GM18907 (cell line): ENCODE measurements around the gene TMBIM1.

Source experiments
- ATAC-seq: cut with Tn5 transposase; IDR thresholded peaks from one replicate; pipeline ENCODE4 v1.9.1; 2021; ENCODE audit warnings: mild to moderate bottlenecking, moderate library complexity; ENCODE audit not compliant: unreplicated experiment

Gene TMBIM1

DNA sequence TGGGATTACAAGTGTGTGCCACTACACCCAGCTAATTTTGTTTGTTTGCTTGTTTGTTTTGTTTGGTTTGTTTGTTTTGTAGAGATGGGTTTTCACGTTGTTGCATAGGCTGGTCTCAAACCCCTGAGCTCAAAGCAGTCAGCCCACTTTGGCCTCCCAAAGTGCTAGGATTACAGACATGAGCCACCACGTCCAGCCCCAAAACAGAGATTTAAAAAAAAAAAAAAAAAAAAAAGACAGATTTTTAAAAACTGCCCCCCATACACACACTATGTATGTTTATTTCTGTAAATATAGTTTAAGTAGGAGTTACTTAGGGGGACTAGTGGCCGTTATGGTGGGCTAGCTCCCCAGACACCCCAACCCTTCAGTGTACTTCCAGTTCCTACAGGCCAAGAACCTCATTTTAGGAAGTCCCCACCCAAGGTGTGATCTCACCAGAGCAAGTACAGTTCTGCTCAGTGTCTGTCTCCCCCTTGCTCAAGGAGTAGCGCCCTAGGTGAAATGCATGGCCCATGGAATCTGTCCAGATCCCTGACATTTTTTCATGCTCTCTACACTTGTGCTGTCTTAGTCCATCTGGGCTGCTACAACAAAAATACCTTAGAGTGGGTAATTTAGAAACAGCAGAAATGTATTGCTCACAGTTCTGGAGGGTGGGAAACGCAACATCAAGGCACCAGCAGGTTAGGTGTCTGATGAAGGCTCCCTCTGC, 1.6 kb upstream of the TMBIM1 start:
- no peak for ATAC-seq

DNA sequence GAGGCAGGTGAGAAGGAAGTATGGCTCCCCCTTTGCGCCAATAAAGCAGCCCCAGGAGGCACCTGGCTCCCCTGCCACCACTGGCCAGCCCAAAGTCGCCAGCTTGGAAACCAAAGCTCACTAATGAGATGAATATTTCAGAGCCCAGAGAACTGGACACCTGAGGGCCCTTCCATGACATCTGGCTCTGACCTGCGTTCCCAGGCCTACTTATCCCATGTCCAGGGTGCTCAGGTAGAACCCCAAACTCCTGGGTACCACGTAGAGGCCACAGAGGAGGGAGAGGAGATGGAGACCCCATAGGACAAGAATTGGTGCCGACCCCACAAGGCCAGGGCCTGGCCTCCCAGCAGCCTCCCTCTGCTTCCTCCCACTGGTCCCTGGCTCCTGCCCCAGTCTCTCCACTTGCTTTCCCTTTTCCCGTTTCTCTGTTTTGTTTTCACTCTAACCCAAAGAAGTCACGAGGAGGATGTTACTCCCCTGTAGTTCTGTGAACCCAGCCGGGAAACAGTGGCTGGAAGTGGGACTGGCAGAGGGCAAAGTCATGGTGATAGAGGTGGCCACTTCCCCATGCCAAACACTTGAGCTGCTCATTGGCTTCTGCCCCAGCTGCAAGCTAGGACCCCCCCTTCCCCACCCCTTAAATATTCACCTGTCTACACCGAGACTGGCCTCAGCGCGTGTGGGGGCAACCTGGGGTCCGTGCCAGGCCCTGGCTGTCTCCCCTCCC, 820 bp downstream of the TMBIM1 start:
- ATAC-seq, result no peak

DNA sequence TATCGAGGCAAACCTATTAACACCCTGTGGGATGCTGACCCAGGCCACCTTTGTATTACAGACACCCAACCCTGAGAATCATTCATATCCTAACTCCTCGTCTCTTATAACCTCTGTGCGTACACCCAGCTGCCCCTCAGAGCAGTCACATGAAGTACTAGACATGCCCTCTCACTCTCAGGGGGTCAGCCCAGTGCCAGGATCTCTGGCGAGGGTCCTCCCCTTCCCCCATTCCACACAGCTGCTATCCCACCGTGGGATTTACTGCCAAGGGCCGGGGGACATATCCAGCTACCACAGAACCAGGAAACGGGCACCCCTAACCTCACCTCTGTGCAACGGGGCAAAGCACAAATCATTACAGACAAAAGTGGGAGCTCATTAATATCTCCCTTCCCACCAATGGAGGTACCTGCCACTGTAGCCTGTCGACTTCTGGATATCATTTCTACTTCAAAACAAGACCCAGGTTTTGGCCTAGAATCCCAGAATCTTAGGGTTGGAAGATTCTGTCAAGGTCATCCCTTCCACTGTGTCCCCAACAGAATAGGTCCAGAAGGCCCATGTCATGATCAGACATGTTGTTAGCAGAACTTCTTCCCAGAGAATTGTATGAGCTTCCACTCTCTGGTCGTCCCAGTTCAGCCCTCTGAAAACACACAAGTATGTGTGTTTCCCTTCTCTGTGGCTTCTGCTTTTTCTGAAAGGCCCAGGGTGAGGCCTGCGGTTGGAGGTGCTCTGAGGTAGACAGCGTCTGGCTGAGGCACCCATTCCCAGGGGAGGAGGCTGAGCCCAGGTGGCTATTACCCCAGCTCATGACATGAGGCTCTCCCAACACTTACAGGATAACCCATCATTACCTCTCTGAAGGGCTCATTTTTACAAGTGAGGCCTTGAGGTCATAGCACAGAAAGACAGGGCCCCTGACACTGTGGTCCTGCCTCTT, 1.7 kb downstream of the TMBIM1 start:
- ATAC-seq, result peak; percentile 59

- ATAC-seq, result no peak
Measured at GRCh38 chr2:218289639-218290315, 2.5 kb downstream of the TMBIM1 start.

- peak; percentile 67 for ATAC-seq
Measured at GRCh38 chr2:218286570-218287459, 5.5 kb downstream of the TMBIM1 start.

- ATAC-seq, result no peak
Measured at GRCh38 chr2:218285604-218286003, 6.7 kb downstream of the TMBIM1 start.

GRCh38 chr2:218284106-218284811, 8.0 kb downstream of the TMBIM1 start:
- ATAC-seq, result peak; percentile 33

DNA sequence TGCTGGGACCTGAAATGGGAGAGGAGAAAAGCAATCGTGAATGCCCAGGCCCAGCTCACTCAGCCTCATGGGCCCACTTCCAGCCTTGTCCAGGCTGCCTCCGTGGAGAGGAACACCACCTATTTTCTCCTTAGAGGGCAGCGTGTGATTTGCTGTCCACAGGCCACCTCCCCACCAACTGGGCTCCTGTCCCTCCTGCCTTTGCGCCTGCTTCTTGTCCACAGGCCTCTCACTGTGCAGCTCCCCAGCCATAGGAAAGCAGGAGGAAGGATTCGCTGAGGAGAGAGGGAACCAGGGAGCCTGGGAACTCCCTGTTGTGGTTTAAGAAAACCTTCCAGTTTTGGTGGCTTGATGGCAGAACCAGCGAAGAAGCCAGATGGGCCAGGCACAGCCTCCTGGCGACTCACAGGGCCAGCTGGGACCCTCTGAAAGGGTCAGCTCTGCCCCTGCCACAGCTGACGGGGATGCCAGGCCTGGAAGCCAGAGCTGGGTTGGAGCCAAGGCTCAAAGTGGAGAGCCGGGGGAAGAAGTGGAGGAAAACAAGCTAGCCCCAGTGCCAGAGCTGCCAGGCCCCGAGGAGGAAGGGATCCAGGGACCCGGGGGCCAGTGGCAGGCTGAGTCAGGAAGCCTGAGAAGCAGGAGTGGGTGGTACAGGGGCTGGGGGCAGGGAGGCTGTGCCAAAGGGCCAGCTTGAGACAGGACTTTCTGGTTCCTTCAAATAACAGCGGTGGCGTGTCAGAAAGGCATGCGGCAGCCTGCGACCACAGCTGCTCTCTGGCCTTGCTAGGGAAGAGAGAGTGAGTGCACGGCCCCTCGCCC, 9.9 kb downstream of the TMBIM1 start:
- ATAC-seq, result no peak

- ATAC-seq, result no peak
Measured at GRCh38 chr2:218281449-218281848, 10.9 kb downstream of the TMBIM1 start.

GRCh38 chr2:218280260-218280870, 11.9 kb downstream of the TMBIM1 start:
- no peak for ATAC-seq

DNA sequence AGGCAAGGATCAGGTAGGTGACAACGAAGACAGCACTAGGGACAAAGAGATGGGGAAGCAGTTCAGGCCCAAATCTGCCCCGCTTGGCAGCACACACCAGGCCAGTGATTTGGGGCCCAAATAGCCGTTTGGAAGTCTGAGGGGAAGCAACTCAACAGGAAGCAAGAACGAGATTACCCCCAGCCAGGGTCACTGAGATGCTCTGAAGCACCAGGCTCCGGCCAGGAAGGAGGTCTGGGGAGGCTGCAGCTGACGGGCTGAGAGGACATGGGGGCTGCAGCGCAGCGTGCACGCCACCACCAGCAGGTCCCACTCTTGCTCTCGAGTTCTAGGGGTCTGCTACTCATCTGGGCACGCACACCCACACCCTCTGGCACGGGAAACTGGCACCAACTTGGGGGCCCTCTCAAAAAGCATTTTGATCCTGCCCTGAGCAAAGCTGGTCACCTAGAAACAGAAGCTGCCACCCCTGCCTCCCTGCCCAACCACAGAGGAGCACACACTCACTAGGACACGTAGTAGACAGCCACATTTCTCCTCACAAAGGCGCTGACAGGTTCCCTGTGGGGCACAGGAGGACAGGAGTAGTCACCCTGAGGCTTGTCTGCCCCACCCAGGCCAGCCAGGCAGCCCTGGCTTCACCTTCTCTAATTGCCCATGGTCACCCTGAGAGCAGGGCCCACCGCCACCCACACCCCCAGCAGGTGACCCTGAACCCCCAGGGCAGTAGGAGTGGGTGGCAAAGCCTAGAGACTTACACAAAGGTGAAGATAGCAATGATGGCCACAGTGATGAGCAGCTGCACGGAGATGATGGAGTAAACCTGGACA, 13.6 kb downstream of the TMBIM1 start:
- no peak for ATAC-seq

DNA sequence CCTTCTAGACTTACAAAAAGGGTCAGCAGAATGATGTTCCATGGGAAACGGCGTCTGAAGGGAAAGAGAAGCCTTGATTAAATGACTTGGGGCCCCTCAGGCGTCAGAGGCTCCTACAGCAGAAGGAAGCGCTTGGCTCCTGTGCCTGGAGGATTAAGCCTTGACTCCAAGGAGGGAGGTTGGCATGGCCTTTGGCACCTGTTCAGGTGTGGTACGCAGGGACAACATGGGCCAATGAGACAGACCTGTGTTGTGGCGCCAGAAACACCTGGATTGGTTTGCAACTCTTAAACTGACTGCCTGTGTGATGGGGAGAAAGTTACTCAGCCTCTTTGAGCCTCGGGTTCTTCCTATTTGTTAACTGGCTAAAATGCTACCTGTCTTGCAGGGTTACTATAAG, 14.4 kb downstream of the TMBIM1 start:
- ATAC-seq, result no peak

GRCh38 chr2:218276986-218277755, 15.1 kb downstream of the TMBIM1 start:
- ATAC-seq, result no peak

DNA sequence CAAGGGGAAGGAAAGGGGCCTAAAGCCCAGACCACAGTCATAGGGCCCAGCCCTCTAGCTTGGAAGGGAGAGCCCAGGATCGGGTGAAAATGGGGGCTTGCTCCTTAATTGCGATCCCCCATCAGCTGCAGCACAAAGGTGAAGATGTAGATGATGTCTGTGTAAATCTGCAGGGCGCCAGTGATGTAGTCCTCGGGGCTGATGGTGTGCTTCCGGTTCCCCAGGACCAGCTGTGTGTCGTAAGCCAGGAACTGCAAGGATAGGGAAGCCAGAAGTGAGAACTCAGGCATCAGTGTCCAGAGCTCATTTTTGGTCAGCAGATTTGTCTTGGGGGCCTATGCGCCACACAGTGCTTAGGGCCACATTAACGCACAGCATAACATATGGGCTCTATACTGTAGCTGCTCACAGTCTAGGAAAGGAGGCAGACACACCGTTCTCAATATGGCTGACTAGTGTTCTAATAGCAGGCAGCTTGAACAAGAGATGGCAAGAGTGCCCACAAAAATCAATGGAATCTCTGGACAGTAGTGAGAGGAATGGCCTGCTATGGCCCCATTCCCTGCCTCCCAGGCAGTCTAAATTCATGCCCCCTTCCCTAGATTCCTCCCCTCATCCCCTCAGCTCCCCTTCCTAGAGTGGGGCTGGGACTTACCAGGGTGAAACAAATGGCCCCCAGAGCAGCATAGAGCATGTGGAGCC, 16.8 kb downstream of the TMBIM1 start:
- no peak for ATAC-seq

GRCh38 chr2:218274586-218274985, 17.7 kb downstream of the TMBIM1 start:
- ATAC-seq, result no peak

GRCh38 chr2:218273908-218274249, 18.4 kb downstream of the TMBIM1 start:
- ATAC-seq, result no peak
